K562 (cell line): ENCODE results near the gene TMEM181. TPM values are rescaled to one million over a fixed set of nuclear protein-coding genes. Genes with fewer than 3 reads are reported as not detected.
A peak's percentile ranks its signal among the peaks of the same experiment; 100 is the strongest.

Source experiments
- ATAC-seq: fragments of 200-7000 bp; cut with Tn5 transposase; 3 replicates; pipeline ENCODE4 v1.9.1; 2020; ENCODE audit warnings: moderate library complexity
- BruUV-seq: library from RNA; stranded (reverse); fragments of 400-500 nt; replicated peaks from 2 replicates; lab custom pipeline; 2021; lab: Mats Ljungman, UMichigan
- CTCF ChIA-PET: fragments of 300-600 bp; formaldehyde crosslinking; extraction: SDS; loops from one replicate; lab custom pipeline; 2021; ENCODE audit warnings: low intra/inter-chr PET ratio; lab: Yijun Ruan, JAX
- POLR2A ChIA-PET: fragments of 300-600, 350-650 bp; sonication (Branson Sonifier 250); formaldehyde crosslinking; extraction: SDS; loops from one replicate; lab custom pipeline; 2021; ENCODE audit warnings: antibody characterized with exemption, inconsistent platforms; lab: Yijun Ruan, JAX
- DNase-seq, 4 experiments: peaks; one replicate each; pipeline versions ENCODE4 v3.0.0 to v3.0.0-alpha.2; 2011 to 2018; ENCODE audit warnings: low spot score in 3 of 4, mixed read lengths in 3 of 4; ENCODE audit errors: extremely low read depth in 1 of 4
- FAIRE-seq: peaks from 2 replicates; lab custom pipeline; 2011; peaks lifted over from hg19 to GRCh38; lab: Jason Lieb, UNC
- H2AFZ ChIP-seq: 2 replicates; pipeline ENCODE4 v1.6.0; 2011; ENCODE audit warnings: low read depth, low read length, control low read depth, inconsistent platforms
- H3K27ac ChIP-seq: fragments of 200-600 bp; 3 replicates; pipeline ENCODE4 v1.8.0; 2011; ENCODE audit warnings: low read depth, mild to moderate bottlenecking, control low read depth, inconsistent platforms, low read length, moderate library complexity, mixed read lengths; ENCODE audit errors: extremely low read depth
- H3K27me3 ChIP-seq, 2 experiments: fragments of 300-600 bp in 1 of 2; 2 replicates in 1 of 2; 3 replicates in 1 of 2; pipeline versions ENCODE4 v1.6.0 to v1.8.0; 2011; ENCODE audit warnings: inconsistent platforms in 2 of 2, low read length in 2 of 2, mild to moderate bottlenecking in 1 of 2, mixed read lengths in 1 of 2, moderate library complexity in 1 of 2; ENCODE audit not compliant: control insufficient read depth in 2 of 2, insufficient read depth in 2 of 2
- H3K36me3 ChIP-seq: fragments of 300-600 bp; 3 replicates; pipeline ENCODE4 v1.8.0; 2011; ENCODE audit warnings: mild to moderate bottlenecking, low read length, inconsistent platforms; ENCODE audit not compliant: control insufficient read depth, insufficient read depth
- H3K4me1 ChIP-seq, 2 experiments: fragments of 200-600 bp in 1 of 2; replicated peaks in 1 of 2; 2 replicates in 1 of 2; 3 replicates in 1 of 2; pipeline versions ENCODE4 v1.5.1 to v1.8.0; 2011; ENCODE audit warnings: inconsistent platforms in 2 of 2, low read length in 2 of 2, mild to moderate bottlenecking in 1 of 2, mixed read lengths in 1 of 2, moderate library complexity in 1 of 2; ENCODE audit not compliant: control insufficient read depth in 2 of 2, insufficient read depth in 2 of 2
- H3K4me2 ChIP-seq: 2 replicates; pipeline ENCODE4 v1.6.1; 2011; ENCODE audit warnings: low read length, control low read depth, inconsistent platforms, mixed read lengths; ENCODE audit not compliant: insufficient read depth
- H3K4me3 ChIP-seq: fragments of 200-600 bp; sonication (generic), shearing (Covaris generic); 2 replicates; pipeline ENCODE4 v1.5.1; 2016; ENCODE audit warnings: control low read depth, inconsistent platforms
- H3K79me2 ChIP-seq: fragments of 200-600 bp; 3 replicates; pipeline ENCODE4 v1.8.0; 2011; ENCODE audit warnings: low read length, inconsistent platforms; ENCODE audit not compliant: control insufficient read depth, insufficient read depth
- H3K9ac ChIP-seq, 2 experiments: 2 replicates each; pipeline versions ENCODE4 v1.6.0 to v1.6.1; 2011; ENCODE audit warnings: low read depth in 2 of 2, low read length in 2 of 2, control low read depth in 1 of 2, inconsistent platforms in 1 of 2, mild to moderate bottlenecking in 1 of 2, mixed read lengths in 1 of 2; ENCODE audit not compliant: insufficient read depth in 1 of 2
- H3K9me1 ChIP-seq: one replicate; pipeline ENCODE4 v1.6.0; 2011; ENCODE audit warnings: inconsistent platforms, mild to moderate bottlenecking, low read length, moderate library complexity; ENCODE audit not compliant: control insufficient read depth, insufficient read depth
- H3K9me3 ChIP-seq: replicated peaks from 2 replicates; pipeline ENCODE4 v1.5.1; 2011; ENCODE audit warnings: low read depth, low read length, inconsistent platforms; ENCODE audit not compliant: control insufficient read depth, insufficient read depth
- H4K20me1 ChIP-seq: replicated peaks from 2 replicates; pipeline ENCODE4 v1.6.1; 2011; ENCODE audit warnings: low read length, inconsistent platforms, mixed read lengths; ENCODE audit not compliant: control insufficient read depth, insufficient read depth
- EWSR1 ChIP-seq: fragments of 450-650 bp; IDR thresholded peaks from 2 replicates; pipeline ENCODE4 v1.6.1; 2018; ENCODE audit warnings: borderline replicate concordance, mild to moderate bottlenecking, low read depth, moderate library complexity; ENCODE audit not compliant: partially characterized antibody
- HNRNPLL ChIP-seq: fragments of 200-400 bp; formaldehyde crosslinking; IDR thresholded peaks from 2 replicates; pipeline ENCODE4 v1.6.1; 2017; ENCODE audit warnings: low read length, low read depth, mild to moderate bottlenecking; ENCODE audit not compliant: poor library complexity, severe bottlenecking
- NFATC3 ChIP-seq: fragments of 450-650 bp; IDR thresholded peaks from 2 replicates; pipeline ENCODE4 v1.6.1; 2017; ENCODE audit warnings: mild to moderate bottlenecking
- RBM34 ChIP-seq: fragments of 200-400 bp; formaldehyde crosslinking; IDR thresholded peaks from 2 replicates; pipeline ENCODE4 v1.6.1; 2018; ENCODE audit warnings: low read length, borderline replicate concordance; ENCODE audit not compliant: insufficient read depth
- ZNF3 ChIP-seq: fragments of 250-450 bp; sonication (Bioruptor Pico); IDR thresholded peaks from 2 replicates; pipeline ENCODE4 v1.5.0; 2021; ENCODE audit warnings: mild to moderate bottlenecking, moderate library complexity
- ZNF398 ChIP-seq: fragments of 250-450 bp; sonication (Bioruptor Pico); IDR thresholded peaks from 2 replicates; pipeline ENCODE4 v1.8.0; 2021; ENCODE audit warnings: moderate library complexity, mild to moderate bottlenecking, inconsistent platforms
- WGBS: fragments of 100-300 bp; shearing (Covaris generic); methylation state at CpG from one replicate; pipeline ENCODE4 v1.1.6; 2016; ENCODE audit warnings: low coverage, mixed read lengths; ENCODE audit not compliant: insufficient coverage; ENCODE audit errors: missing lambda C conversion rate; 5-methylcytosine and 5-hydroxymethylcytosine counted together
- in situ Hi-C: fragments of 300-500 bp; cut with MboI; formaldehyde crosslinking; loops from 4 replicates; pipeline ENCODE4 v1.15.0; 2018; ENCODE audit warnings: inconsistent platforms, mixed read lengths
- intact Hi-C: fragments of 100-400 bp; cut with micrococcal nuclease; formaldehyde crosslinking; loops from 2 replicates; pipeline ENCODE4 v1.14.2; 2022
- polyA plus RNA-seq, 8 experiments: library from polyadenylated mRNA; depleted of rRNA in 4 of 8; stranded (reverse) in 5 of 8; unstranded in 3 of 8; fragments of >200 nt; fragmentation: Nextera tagmentation in 2 of 8; fragmentation: Illumina TruSeq in 1 of 8; extraction: Ambion mirVana in 2 of 8; extraction: Trizol in 1 of 8; gene quantifications; 2 replicates each; pipeline versions ENCODE4 v1.2.1 to v1.2.3, GENCODE V29; 2011 to 2014; ENCODE audit warnings: inconsistent platforms in 1 of 8, missing spikeins in 1 of 8
- total RNA-seq, 7 experiments: library from RNA; depleted of rRNA in 6 of 7; stranded (reverse); fragments of >200 nt in 6 of 7; fragmentation: Illumina TruSeq in 2 of 7; extraction: Trizol in 2 of 7; gene quantifications; 2 replicates each; pipeline versions ENCODE4 v1.2.1 to v1.2.3, GENCODE V29; 2011 to 2021; ENCODE audit warnings: low replicate concordance in 1 of 7
- TF ChIP-seq, protein P1 (sequence below): fragments of 450-650 bp; IDR thresholded peaks from 2 replicates; pipeline ENCODE4 v1.6.1; 2018; ENCODE audit not compliant: partially characterized antibody

TMEM181 gene
- total and polyA plus RNA-seq, 9 of the 15 experiments (the other 6 are each of a cell fraction or from before 2014, with no cell fraction given), result 5.6 to 27.2 (median 19.9) TPM

- POLR2A ChIA-PET, result interaction anchor here (0.7 to 3.2 kb wide), 4 partner anchors 9 to 137 kb away, joined by 3 to 11 read pairs (median 5); no protein-coding TSS in a partner anchor
- H3K4me1 ChIP-seq, result peaks cover 27 to 47% of the 10 kb centered on the region in 2 experiments
- in situ Hi-C loops (no loop called here), intact Hi-C loops (no loop called here)
- no TSS peak for BruUV-seq
- peaks cover 54% of the 10 kb centered on the region for H4K20me1 ChIP-seq
- CTCF ChIA-PET, result no interaction called here
- H3K4me2 ChIP-seq, result no peak overlapping the region
- WGBS, result 91% methylated on average over 16 of the region's 16 CpGs
- H3K9ac ChIP-seq, result peak overlapping the region in 1 of 2 experiments; percentile 16; a peak in 1 of 4 replicates
- H2AFZ ChIP-seq, result no peak overlapping the region
- no peak overlapping the region for H3K27ac ChIP-seq
- no peaks in the 10 kb centered on the region for H3K27me3 ChIP-seq
- no peaks in the 10 kb centered on the region for H3K9me3 ChIP-seq
- no peak for DNase-seq
- TF ChIP-seq ZNF398 (CRISPR knock-in tag) (no peak), RBM34 (no peak), HNRNPLL (no peak), NFATC3 (no peak), ZNF3 (CRISPR knock-in tag) (no peak), EWSR1 (no peak)
- TF ChIP-seq, protein P1, sequence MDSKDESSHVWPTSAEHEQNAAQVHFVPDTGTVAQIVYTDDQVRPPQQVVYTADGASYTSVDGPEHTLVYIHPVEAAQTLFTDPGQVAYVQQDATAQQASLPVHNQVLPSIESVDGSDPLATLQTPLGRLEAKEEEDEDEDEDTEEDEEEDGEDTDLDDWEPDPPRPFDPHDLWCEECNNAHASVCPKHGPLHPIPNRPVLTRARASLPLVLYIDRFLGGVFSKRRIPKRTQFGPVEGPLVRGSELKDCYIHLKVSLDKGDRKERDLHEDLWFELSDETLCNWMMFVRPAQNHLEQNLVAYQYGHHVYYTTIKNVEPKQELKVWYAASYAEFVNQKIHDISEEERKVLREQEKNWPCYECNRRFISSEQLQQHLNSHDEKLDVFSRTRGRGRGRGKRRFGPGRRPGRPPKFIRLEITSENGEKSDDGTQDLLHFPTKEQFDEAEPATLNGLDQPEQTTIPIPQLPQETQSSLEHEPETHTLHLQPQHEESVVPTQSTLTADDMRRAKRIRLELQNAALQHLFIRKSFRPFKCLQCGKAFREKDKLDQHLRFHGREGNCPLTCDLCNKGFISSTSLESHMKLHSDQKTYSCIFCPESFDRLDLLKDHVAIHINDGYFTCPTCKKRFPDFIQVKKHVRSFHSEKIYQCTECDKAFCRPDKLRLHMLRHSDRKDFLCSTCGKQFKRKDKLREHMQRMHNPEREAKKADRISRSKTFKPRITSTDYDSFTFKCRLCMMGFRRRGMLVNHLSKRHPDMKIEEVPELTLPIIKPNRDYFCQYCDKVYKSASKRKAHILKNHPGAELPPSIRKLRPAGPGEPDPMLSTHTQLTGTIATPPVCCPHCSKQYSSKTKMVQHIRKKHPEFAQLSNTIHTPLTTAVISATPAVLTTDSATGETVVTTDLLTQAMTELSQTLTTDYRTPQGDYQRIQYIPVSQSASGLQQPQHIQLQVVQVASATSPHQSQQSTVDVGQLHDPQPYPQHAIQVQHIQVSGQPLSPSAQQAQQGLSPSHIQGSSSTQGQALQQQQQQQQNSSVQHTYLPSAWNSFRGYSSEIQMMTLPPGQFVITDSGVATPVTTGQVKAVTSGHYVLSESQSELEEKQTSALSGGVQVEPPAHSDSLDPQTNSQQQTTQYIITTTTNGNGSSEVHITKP, result no peak
- TF ChIP-seq, all 486 proteins: peak for 0
- Histone ChIP-seq H3K79me2 (peaks cover 93% of the 10 kb centered on the region), H3K36me3 (peaks cover 30% of the 10 kb centered on the region; the same call in 2 of the 3 replicates), H3K4me3 (no peak overlapping the region), H3K9me1 (peaks cover 12% of the 10 kb centered on the region)
- FAIRE-seq (no peak), ATAC-seq (no peak)
Observed at GRCh38 chr6:158564243-158565121, 4.6 kb downstream of the TMEM181 start.
